DMS53 (cell line): ENCODE measurements around the gene NUP210.
"Not testable (repeated sequence)": the region's sequence is repeated elsewhere in the genome, so short reads cannot be mapped to it uniquely, and the experiment has no call there.

Experiments used
- DNase-seq: peaks from one replicate; lab custom pipeline; 2025; lab: John Stamatoyannopoulos, UW

The NUP210 gene

GRCh38 chr3:13406190-13406589 is 13.9 kb downstream of the NUP210 start:
- DNase-seq, result no peak

- no peak for DNase-seq
Observed at GRCh38 chr3:13405614-13406013, 14.5 kb downstream of the NUP210 start.

GRCh38 chr3:13404626-13405452 is 15.3 kb downstream of the NUP210 start:
- no peak for DNase-seq

GRCh38 chr3:13403847-13404246 is 16.3 kb downstream of the NUP210 start:
- no peak for DNase-seq

- no peak for DNase-seq
Observed at GRCh38 chr3:13403213-13403819, 16.8 kb downstream of the NUP210 start.

GRCh38 chr3:13401149-13401548 is 19.0 kb downstream of the NUP210 start:
- DNase-seq, result peak; percentile 79

GRCh38 chr3:13400114-13400673 is 19.9 kb downstream of the NUP210 start:
- no peak for DNase-seq

GRCh38 chr3:13399603-13400002 is 20.5 kb downstream of the NUP210 start:
- no peak for DNase-seq

- no peak for DNase-seq
Observed at GRCh38 chr3:13397316-13397715, 22.8 kb downstream of the NUP210 start.

GRCh38 chr3:13394363-13394762 is 25.8 kb downstream of the NUP210 start:
- no peak for DNase-seq

GRCh38 chr3:13393427-13394360 is 26.4 kb downstream of the NUP210 start:
- DNase-seq, result no peak

GRCh38 chr3:13391308-13391707 is 28.8 kb downstream of the NUP210 start:
- no peak for DNase-seq

- DNase-seq, result no peak
Observed at GRCh38 chr3:13389378-13389777, 30.7 kb downstream of the NUP210 start.

GRCh38 chr3:13388816-13389215 is 31.3 kb downstream of the NUP210 start:
- no peak for DNase-seq

- no peak for DNase-seq
Observed at GRCh38 chr3:13385373-13385965, 34.7 kb downstream of the NUP210 start.

GRCh38 chr3:13380971-13381370 is 39.2 kb downstream of the NUP210 start:
- DNase-seq, result no peak

- no peak for DNase-seq
Observed at GRCh38 chr3:13379201-13379830, 40.8 kb downstream of the NUP210 start.

GRCh38 chr3:13378155-13378554 is 42.0 kb downstream of the NUP210 start:
- no peak for DNase-seq

- not testable (repeated sequence) for DNase-seq
Observed at GRCh38 chr3:13377741-13378140, 42.4 kb downstream of the NUP210 start.

- DNase-seq, result no peak
Observed at GRCh38 chr3:13377021-13377420, 43.1 kb downstream of the NUP210 start.

- no peak for DNase-seq
Observed at GRCh38 chr3:13376091-13376490, 44.0 kb downstream of the NUP210 start.
